Measurements from ENCODE around the gene NEK11.
"Not testable (repeated sequence)": the region's sequence is repeated elsewhere in the genome, so short reads cannot be mapped to it uniquely, and the experiment has no call there.

The NEK11 gene

GRCh38 chr3:131323792-131324191, 297.1 kb downstream of the NEK11 start:
- no peak for DNase-seq (ENCODE audit: low spot score)
- in situ Hi-C loops (cut with MboI; ENCODE audit: low sequenced_read_pairs, unreplicated experiment) = no loop called here
- no peak for TF ChIP-seq CTCF (IDR thresholded peaks at IDR 0.05; ENCODE audit: borderline replicate concordance, control extremely low read depth, extremely low read depth, insufficient read depth, missing control alignments)

- in situ Hi-C loops (cut with MboI; ENCODE audit: low sequenced_read_pairs, unreplicated experiment) = no loop called here
- no peak for TF ChIP-seq CTCF (IDR thresholded peaks at IDR 0.05; ENCODE audit: borderline replicate concordance, control extremely low read depth, extremely low read depth, insufficient read depth, missing control alignments)
- DNase-seq (ENCODE audit: low spot score) = no peak
These were observed 298.2 kb downstream of the NEK11 start for GRCh38 chr3:131324923-131325322.

GRCh38 chr3:131326307-131326706, 299.6 kb downstream of the NEK11 start:
- no peak for TF ChIP-seq CTCF (IDR thresholded peaks at IDR 0.05; ENCODE audit: borderline replicate concordance, control extremely low read depth, extremely low read depth, insufficient read depth, missing control alignments)
- in situ Hi-C loops (cut with MboI; ENCODE audit: low sequenced_read_pairs, unreplicated experiment) = no loop called here
- no peak for DNase-seq (ENCODE audit: low spot score)

DNA sequence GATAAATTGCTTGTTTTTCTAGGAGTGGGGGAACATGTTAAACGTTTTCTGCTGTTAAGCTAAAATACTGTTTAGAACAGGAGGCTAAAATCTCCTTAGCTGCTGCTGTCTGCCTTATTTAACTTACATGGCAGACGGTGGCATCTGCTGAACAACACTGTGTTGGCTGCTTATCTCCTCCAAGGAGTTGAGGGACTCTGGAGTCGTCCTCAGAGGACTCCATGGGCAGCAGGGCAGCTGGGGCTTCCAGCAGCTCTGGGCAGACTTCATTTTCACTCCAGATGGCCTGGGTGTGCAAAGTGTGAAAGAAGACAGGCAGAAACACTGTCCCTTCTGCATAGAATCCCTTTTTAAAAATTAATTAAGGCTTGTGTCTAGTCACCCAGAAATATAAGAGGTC, 302.0 kb downstream of the NEK11 start:
- in situ Hi-C loops (cut with MboI; ENCODE audit: low sequenced_read_pairs, unreplicated experiment) = no loop called here

GRCh38 chr3:131329774-131330173, 303.1 kb downstream of the NEK11 start:
- no peak for TF ChIP-seq CTCF (IDR thresholded peaks at IDR 0.05; ENCODE audit: borderline replicate concordance, control extremely low read depth, extremely low read depth, insufficient read depth, missing control alignments)
- in situ Hi-C loops (cut with MboI; ENCODE audit: low sequenced_read_pairs, unreplicated experiment) = no loop called here
- DNase-seq (ENCODE audit: low spot score) = peak; percentile 42

More for the DNA sequence above, 302.0 kb downstream of the NEK11 start:
- no peak for DNase-seq (ENCODE audit: low spot score)
- no peak for TF ChIP-seq CTCF (IDR thresholded peaks at IDR 0.05; ENCODE audit: borderline replicate concordance, control extremely low read depth, extremely low read depth, insufficient read depth, missing control alignments)

DNA sequence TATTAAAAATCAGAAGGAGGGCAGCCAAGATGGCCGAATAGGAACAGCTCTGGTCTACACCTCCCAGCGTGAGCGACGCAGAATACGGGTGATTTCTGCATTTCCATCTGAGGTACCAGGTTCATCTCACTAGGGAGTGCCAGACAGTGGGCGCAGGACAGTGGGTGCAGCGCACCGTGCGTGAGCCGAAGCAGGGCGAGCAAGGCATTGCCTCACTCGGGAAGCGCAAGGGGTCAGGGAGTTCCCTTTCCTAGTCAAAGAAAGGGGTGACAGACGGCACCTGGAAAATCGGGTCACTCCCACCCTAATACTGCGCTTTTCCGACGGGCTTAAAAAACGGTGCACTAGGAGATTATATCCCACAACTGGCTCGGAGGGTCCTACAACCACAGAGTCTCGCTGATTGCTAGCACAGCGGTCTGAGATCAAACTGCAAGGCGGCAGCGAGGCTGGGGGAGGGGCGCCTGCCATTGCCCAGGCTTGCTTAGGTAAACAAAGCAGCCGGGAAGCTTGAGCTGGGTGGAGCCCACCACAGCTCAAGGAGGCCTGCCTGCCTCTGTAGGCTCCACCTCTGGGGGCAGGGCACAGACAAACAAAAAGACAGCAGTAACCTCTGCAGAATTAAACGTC, 304.9 kb downstream of the NEK11 start:
- in situ Hi-C loops (cut with MboI; ENCODE audit: low sequenced_read_pairs, unreplicated experiment); DNase-seq (ENCODE audit: low spot score): not testable (repeated sequence)

DNA sequence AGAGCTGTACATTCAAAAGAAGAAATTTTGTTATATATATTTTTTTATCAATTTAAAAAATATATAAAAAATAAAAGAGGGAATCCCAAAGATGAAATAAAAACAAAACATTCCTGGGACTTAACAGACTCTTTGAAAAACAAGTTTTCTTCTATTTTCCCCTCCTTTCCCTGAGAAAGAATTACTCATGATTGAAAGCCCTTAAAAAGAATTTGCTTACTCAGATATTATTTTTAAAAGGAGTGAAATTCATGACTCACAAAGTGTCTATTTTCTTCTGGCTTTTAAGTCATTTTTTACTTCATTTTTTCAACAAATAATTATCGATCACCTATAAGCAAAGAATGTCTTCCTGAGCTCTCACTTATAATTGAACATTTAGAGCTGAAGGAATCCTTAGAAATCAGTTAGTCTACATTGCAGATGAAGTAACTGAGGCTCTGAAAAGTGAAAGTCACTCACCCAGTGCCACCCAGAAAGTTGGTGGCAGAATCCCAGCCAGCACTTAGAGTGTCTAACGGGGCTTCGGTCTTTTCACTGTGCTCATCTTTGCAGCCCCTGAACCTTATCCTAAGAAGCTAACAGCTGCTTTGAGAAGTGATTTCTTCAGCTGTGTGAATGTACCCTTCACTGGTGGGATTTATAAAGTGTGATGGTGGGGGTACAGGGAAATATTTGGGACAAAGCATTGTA, 312.4 kb downstream of the NEK11 start:
- no peak for TF ChIP-seq CTCF (IDR thresholded peaks at IDR 0.05; ENCODE audit: borderline replicate concordance, control extremely low read depth, extremely low read depth, insufficient read depth, missing control alignments)
- in situ Hi-C loops (cut with MboI; ENCODE audit: low sequenced_read_pairs, unreplicated experiment) = no loop called here
- no peak for DNase-seq (ENCODE audit: low spot score)
